Measurements from ENCODE around the gene PCBP3.

The PCBP3 gene

DNA sequence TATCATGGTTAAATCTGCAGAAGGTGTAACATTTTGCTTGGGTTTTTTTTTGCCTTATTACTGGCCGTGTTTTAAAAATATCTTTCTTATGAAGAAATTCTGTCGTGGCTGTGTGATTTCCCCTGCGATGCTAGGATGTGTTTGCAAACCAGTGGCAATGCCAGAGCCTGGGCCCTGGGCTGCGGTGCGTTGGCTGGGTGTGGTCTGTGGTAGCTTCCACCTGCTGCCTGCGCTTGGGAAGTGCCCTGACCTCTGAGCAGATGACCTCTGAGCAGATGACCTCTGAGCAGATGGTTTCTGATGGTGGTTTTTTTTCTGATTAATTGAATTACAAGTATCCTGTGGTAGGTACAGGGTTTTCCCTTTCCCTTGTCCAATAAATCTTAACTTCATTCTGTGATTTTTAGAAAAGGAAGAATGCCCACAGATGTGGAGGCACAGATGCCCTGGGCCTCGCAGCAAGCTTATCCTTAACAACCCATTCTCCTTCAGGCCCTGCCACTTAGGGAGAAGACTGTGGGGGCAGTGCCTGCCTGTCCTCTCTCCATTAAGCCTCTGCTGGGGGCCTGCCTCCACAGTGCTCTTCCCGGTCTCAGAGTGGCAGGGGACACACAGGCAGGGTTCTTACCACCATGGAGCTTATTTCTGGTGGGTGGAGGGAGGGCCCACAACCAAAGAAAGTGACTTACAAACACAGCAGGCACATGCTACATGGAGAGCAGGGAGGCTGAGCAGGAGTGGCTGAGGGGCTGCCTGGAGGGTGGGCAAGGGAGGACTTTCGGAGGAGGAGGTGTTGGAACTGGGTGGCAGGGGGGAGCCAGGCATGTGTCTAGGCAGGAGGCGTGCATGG is 81.7 kb downstream of the PCBP3 start:
- no peak for DNase-seq (ENCODE audit: low spot score)

DNA sequence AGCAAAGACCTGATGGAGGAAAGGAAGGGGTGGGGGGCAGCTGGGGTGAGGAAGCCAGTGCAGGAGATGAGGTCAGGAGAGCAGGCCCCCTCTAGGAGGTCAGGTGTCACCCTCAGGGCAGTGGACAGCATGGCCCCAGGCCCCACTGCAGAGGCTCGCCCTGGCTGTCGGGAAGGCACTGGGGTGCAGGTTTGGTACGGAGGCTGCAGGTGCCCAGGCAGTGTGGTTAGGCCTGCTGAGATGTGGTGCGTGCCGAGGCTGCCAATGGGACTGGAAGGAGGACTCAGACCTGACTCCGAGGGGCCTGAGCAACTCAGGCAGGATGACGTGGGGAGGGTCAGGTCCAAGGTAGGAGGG is 82.3 kb downstream of the PCBP3 start:
- DNase-seq (ENCODE audit: low spot score) = no peak

DNA sequence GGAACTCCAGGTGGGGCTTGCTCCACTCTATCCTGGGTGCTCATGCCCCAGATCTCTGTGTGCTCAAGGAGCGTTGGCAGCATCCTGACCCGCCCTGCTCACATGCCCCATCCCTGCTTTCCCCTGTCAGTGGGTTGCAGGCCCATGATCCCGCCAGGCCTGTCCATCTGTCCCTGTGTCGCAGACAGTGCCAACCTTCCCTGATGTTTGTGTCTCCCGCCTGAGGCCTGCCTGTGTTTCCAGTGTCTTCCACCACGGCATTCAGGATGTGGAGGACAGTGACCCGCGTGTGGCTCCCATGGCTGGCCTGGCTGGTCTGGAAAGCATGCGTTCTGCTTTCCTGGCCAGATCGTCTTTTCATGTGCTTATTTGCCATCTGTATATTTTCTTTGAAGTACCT is 82.9 kb downstream of the PCBP3 start:
- no peak for DNase-seq (ENCODE audit: low spot score)

DNA sequence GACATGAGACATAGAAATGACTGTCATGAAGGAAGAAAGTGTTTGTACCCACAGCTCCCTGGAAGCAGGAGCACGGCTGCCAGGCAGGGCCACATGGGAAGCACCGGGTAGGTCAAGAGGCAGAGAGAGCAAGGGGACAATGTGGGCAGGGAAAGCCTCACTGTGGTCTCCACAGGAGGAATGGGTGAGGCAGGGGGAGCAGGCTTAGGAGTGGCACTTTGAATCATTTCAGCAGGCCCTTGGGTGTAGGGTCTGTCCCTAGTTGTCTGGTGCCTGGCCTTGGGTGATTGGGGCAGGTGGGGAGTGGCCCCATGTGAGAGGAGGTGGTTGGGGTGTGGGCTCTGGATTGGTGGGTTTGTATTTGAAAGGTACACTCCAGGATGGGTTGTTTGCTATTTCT is 83.9 kb downstream of the PCBP3 start:
- DNase-seq (ENCODE audit: low spot score) = no peak

DNA sequence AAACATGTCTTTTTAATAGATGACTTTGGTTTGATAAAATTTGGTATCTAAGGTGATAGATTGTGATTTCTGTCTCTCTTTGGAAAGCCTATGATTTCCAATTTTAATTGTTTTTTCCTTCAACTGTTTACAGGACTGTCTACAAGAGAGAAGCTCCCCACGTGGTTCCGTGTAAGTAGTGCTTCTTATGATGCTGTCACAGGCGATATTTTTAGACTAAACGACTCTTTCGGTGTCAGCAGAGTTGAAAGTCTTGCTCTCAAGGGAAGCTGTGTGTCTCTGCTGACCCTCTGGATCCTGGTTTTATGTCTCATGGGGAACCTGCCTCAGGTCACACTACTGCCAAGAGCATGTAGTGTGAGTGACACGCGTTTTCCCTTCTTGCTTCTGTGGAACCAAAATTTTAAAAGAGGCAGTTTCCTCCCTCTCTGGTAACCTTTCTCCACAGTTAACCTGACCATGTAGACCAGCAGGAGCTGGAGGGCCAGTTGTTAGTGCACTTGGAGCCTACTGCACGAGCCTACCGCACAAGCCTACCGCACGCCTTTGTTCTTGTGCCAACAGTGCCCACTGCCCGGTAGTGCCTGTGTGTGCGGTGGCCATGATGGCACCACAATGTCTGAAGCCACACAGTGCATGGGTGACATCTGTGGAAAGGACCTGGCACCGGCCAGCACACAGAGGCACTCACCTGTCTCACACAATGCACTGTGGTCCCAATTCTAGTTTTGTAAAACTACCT is 91.9 kb downstream of the PCBP3 start:
- no peak for DNase-seq (ENCODE audit: low spot score)

DNA sequence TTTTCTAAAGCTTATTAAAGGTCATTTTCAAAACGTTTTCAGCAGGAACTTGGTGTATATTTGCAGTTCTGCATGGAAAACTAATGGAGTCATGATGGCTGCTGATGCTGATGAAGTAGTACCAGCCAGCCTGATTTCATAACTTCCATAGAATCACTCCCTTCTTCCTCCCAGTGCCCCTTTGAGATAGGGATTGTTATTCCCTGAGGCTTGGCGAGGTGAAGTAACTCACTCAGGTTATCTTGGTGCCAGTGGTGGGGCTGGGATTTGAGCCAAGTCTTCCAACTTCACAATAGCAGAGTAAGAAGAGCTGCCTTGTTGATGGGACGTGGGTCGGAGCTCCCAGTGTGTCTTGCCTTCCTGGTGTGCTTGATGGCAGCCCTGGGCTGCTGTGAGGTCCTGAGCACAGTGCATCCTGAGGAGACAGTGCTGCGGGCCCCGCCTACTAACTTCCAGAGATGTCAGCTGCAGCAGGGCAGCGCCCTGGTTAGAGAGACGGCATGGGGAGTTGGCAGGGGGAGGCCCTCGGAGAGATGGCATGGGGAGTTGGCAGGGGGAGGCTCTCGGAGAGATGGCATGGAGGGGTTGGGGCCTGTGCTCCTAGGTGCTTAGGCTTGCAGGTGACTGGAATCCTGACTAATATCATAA is 92.6 kb downstream of the PCBP3 start:
- no peak for DNase-seq (ENCODE audit: low spot score)

DNA sequence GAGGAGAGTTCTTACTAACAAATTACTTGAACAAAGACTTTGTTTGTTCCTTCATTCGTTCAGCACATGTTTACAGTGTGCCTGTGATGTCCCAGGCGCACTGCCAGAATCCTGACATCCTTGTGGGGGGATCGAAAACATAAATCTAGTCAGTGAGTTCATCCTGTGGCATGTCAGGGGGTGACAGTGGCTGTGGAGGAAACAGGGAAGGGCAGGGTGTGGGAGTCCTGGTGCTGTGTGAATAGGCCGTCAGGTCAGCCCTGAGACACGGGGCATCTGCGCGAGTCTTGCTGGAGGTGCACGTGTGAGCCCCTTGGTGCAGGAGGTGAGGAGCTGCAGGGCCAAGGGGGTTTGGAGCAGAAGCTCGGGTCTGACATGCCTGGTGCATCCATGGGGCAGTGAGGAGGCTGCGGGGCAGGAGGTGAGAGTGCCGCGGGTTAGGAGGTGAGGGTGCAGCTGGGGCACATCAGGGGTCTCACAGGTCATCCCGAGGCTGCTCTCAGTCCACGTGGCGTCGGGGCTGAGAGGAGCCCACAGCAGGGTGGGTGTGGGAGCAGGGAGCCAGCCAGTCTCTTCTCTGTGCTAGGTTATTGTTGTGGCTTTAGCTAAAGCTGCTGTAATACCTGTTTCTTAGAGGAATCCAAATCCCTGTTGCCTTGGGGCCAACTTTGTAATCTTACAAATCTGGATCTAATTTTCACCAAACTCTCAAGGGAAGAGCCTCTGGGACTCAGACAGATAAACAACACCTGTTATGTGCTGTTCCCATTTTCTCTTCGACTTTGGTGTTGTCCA is 93.4 kb downstream of the PCBP3 start:
- no peak for DNase-seq (ENCODE audit: low spot score)

DNA sequence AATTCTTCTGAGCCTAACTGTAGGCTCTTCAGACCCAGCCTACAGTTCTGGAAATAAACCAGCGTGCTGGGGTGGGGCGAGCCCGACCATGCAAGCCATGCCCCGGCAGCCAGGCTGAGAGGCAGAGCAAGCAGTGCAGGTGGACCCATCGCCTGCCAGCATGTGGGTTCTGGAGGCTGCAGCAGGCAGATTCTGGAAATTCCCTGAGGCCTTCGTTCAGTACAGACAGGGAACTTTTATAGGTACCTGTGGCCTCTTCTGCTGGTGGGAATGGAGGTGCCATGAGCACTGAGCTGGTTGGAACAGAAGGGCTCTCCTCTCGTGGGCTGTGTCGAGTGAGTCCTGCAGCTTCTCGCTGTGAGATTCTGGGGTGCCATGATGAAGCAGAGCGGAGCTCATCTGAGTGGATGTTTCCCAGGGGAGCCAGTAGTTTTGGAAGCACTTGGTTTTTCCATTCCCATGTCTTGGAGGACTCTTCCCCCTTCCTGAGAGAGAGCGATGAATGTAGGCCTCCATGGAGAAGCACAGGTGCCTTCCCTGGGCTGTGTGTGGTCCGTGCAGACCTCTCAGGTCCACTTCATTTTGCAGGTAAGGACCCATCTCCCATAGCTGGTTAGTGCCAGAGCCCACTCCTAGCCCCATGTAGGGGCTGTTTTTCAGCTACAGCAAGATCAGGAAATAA is 94.1 kb downstream of the PCBP3 start:
- DNase-seq (ENCODE audit: low spot score) = no peak

DNA sequence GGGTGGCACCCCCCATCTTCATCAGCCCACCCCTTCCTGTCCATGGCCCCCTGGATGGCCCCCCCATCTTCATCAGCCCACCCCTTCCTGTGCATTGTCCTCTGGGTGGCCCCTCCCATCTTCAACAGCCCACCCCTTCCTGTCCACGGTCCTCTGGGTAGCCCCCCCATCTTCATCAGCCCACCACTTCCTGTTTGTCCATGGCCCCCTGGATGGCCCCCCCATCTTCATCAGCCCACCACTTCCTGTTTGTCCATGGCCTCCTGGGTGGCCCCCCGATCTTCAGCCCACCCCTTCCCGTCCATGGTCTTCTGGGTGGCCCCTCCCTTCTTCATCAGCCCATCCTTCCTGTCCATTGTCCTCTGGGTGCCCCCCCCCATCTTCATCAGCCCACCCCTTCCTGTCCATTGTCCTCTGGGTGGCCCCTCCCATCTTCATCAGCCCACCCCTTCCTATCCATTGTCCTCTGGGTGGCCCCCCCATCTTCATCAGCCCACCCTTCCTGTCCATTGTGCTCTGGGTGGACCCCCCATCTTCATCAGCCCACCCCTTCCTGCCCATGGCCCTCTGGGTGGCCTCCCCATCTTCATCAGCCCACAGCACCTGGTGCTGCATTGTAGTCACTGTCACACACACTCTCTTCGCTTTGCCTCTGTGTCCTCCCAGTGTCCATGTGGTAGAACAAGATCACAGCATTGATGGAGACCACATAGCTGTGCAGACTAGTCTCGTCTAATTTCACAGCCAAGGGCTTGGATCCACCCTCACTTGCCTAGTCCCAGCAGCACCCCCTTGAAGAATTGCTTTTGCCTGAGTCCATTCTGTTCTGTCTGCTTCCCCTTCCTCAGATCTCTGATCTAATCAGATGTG is 95.9 kb downstream of the PCBP3 start:
- DNase-seq (ENCODE audit: low spot score) = no peak

DNA sequence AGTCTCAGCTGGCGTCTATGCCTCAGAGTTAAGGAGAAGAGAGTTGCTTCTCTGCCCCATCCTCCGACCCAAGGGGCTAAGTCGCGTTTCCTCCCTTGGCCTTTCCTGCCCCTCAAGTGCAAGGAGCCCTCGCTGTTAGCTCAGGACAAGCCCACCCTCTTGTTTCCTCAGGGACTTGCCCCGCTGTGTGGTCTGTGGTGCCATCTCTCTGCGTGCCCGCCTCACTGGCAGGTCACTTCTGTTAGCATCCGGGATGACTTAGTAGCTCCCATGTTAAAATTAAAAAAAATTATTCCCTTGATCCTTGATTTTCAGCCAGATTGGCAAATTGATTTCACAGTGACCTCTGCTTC is 96.5 kb downstream of the PCBP3 start:
- DNase-seq (ENCODE audit: low spot score) = no peak

DNA sequence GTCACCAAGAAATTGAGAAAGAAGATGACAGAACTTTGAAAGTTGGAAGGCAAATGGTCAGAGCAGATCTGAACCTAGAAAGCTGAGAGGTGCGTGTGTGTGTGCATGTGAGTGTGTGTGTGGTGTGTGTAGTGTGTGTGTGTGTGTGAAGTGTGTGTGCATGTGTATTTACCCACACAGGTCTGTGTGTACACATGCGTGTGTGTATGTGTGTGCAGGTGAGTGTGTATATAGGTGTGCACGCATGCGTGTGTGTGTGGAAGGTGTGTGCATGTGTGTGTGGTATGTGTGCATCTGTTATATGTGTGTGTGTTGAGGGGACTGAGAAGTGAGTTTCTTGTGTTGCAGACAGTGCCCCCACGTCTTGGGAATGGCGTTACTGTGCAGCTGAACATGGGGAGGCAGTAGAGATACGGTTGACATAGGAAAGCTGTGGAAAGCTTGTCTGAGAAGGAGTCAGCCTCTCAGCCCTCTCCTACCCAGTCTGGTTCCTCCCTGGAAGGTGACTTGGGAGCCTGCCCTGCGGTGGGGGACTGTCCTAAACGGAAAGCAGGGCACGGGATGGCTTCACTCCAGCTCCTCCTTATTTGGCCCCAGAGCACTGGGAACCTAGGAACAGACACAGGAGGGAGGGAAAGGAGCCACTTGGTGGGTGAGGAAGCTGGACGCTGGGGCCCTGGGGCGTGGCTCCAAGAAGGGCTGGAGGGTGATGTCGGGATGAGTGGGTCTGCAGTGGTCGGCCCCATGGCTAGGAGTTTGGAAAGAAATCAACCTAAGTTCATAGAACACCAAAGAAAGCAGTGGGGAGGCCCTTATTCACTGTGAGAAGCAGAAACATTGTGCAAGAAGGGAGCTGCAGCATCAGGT is 97.2 kb downstream of the PCBP3 start:
- DNase-seq (ENCODE audit: low spot score) = no peak

DNA sequence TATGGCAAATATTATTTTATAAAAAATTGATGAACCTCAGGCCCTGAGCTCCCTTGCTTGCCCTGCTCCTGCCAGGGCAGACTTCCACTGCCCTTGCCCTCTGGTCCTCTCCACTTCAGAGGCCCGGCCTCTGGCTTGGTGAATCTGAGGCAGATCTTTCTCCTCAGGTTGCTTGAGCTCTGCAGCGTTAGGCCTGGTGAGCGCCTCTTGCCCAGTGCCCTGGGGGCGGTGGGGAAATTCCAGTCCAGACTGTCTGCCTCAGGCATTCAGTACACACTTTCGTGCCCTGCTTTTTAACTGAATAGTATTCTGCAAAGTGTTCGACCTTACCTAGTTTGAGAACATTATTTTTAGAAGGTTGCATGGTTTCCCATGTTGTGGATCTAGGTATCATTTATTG is 98.2 kb downstream of the PCBP3 start:
- DNase-seq (ENCODE audit: low spot score) = no peak

DNA sequence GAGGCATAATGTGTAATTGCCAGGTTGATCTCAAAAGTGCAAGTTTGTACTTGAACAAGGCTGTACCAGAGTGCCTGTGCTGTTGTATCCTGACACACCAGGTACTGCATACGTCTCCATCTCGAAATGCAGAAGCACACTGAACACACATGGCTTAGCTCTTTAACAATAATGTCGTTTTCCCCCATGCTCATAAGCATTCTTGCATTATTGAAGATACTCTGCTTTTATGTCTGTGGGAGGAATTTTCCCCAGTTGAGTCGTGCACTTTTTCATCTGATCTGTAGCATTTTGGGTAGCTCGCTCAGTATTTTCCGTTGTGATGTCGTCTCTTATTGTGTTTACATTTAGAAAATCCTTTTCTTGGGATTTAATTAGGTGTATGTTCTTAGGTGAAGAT is 98.7 kb downstream of the PCBP3 start:
- no peak for DNase-seq (ENCODE audit: low spot score)

DNA sequence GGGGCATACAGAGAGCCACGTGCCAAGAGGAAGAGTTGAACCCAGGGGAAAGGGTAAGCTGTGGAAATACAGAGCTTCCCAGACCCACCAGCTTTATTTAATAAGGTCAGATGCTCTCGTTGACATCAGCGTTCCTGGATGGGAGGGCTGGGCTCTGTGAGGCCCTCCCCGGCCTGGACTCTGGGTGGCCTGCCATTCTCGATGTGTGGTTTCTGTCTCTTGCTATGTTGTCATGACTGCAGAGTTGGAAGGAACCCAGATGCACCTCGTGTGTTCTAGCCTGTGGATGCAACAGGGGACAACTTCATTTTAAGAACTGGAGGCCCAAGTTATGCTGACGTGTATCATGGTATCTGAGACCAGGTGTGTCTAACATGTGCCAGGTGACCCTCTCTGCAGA is 101.7 kb downstream of the PCBP3 start:
- DNase-seq (ENCODE audit: low spot score) = no peak

DNA sequence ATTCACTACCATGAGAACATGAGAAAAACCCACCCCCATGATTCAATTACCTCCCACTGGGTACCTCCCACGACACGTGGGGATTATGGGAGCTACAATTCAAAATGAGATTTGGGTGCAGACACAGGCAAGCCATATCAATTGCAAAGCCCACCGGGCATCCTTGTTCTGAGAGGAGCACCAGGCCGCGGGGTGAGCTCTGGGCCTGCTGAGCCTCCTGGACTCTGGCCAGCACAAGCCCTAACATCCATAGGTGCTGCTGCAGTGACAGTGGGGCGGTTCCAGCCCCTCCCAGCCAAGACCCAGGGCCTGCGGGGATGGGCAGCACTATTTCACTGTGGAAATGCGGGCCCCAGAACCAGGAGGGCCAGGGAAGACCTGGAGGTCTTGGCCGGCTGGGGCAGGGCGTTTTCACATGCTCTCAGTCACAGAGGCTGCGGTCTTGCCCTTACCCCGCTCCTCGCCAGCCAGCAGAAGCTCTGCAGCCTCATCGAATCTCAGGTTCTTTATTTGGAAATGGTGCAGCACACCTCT is 103.8 kb downstream of the PCBP3 start:
- DNase-seq (ENCODE audit: low spot score) = no peak

DNA sequence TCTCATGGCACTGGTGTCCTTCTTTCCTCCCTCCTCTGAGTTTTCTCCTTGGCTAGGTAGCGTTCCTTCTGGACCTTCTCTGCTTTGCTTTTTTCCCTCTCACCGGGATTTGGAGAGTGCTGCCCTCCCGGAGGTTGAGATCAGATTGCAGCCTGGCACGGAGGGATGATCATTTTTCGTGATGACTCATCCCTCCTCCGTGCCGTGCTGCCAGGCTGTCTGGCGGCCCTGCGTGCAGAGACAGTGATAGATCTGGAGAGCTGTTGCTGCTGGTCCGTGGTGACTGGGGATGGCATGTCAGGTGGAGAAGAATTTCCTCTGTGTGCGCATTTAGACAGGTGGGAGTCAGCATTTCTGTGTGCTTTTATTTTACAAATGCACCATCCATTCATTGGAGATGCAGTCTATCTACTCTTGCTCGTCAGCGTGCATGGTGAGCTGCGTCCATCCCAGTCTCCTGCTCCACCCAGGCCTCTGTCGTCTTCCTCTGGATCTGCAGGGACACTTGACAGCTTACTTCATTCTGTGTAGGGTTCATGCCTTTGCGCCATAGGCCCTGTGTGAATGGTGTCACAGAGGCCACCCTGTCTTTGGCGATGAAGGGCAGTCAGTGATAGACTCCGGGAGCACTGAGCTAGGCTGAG is 104.4 kb downstream of the PCBP3 start:
- peak; percentile 28 for DNase-seq (ENCODE audit: low spot score)

DNA sequence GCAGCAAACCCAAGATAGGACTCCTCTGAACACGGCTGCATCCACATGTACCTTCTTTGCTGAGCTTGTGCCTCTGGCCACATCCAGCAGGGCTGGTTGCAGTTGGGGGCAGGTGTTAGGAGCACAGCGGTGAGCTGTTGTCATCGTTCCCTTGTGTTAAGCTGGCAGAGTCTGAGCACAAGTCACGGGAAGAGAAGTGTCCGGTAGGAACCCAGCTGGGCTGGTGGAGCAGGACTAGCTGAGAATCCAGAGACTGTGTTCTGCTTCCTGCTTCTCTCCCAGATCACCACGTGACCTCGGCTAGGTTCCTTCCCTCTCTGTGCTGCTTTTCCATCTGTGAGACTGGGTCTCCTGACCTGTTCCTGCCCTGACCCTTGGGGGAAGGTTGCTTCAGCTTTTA is 105.1 kb downstream of the PCBP3 start:
- DNase-seq (ENCODE audit: low spot score) = no peak

DNA sequence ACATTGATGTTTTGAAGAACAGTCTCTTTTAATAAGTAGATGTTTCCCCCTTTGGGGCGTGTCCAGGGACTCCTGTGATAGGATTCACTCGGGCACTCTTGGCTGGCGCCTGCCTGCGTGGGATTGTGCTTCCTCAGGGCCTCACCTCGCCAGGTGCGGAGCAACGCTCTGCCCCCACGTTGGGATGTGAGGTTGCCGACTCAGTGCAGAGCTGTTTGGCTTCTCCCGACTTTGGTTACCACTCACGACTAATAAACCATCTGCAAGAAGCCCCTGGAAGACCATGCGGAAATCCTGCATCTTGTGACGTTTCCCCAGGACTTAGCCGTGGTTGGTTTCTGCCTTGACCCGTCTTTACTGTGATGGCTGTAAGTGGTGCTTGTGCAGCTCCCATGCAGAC is 106.4 kb downstream of the PCBP3 start:
- no peak for DNase-seq (ENCODE audit: low spot score)

DNA sequence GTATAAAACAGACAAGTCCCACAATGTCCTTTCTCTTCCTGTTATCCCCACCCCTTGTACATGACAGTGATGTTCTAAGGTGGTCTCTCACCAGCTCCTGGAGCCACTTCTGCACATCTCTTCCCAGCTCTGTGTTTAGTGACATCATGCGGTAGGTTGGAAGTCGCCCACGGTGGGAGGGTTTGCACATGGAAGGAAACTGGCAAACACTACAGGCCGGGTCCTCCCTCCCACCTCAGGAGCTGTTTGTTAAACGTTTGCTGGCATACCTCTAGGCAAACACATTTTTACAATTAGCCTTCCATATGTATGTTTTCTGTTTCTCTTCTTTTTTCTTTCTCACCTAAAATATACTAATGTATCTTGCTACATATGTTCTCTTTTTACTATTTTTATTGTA is 107.4 kb downstream of the PCBP3 start:
- no peak for DNase-seq (ENCODE audit: low spot score)
